ENCODE data around the gene CDC42BPB.

The CDC42BPB gene

GRCh38 chr14:102965971-102966655 is 91.2 kb downstream of the CDC42BPB start:
- no peak for TF ChIP-seq CTCF (IDR thresholded peaks at IDR 0.05; ENCODE audit: extremely low read depth, missing control alignments)
- no peak for DNase-seq (ENCODE audit: low spot score)

GRCh38 chr14:102965282-102965681 is 92.1 kb downstream of the CDC42BPB start:
- TF ChIP-seq CTCF (IDR thresholded peaks at IDR 0.05; ENCODE audit: extremely low read depth, missing control alignments) = no peak
- DNase-seq (ENCODE audit: low spot score) = no peak

GRCh38 chr14:102964152-102964730 is 93.1 kb downstream of the CDC42BPB start:
- no peak for DNase-seq (ENCODE audit: low spot score)
- TF ChIP-seq CTCF (IDR thresholded peaks at IDR 0.05; ENCODE audit: extremely low read depth, missing control alignments) = no peak

- no peak for DNase-seq (ENCODE audit: low spot score)
- no peak for TF ChIP-seq CTCF (IDR thresholded peaks at IDR 0.05; ENCODE audit: extremely low read depth, missing control alignments)
Observed at GRCh38 chr14:102962111-102962627, 95.2 kb downstream of the CDC42BPB start.

- TF ChIP-seq CTCF (IDR thresholded peaks at IDR 0.05; ENCODE audit: extremely low read depth, missing control alignments) = no peak
Observed at GRCh38 chr14:102958461-102958860, 98.9 kb downstream of the CDC42BPB start.

GRCh38 chr14:102957222-102957621 is 100.1 kb downstream of the CDC42BPB start:
- no peak for TF ChIP-seq CTCF (IDR thresholded peaks at IDR 0.05; ENCODE audit: extremely low read depth, missing control alignments)
- DNase-seq (ENCODE audit: low spot score) = no peak

More at GRCh38 chr14:102958461-102958860, 98.9 kb downstream of the CDC42BPB start:
- no peak for DNase-seq (ENCODE audit: low spot score)

- TF ChIP-seq CTCF (IDR thresholded peaks at IDR 0.05; ENCODE audit: extremely low read depth, missing control alignments) = no peak
- no peak for DNase-seq (ENCODE audit: low spot score)
Observed at GRCh38 chr14:102955636-102956408, 101.5 kb downstream of the CDC42BPB start.
